ENCODE results near the gene TMEM92. TPM values are rescaled to one million over a fixed set of nuclear protein-coding genes. Genes with fewer than 3 reads are reported as not detected.

The TMEM92 gene
- total and polyA plus RNA-seq, 2 of the 13 experiments (the other 11 are each of a cell fraction or from before 2014, with no cell fraction given), result 0.07 TPM; not detected in 1

- TF ChIP-seq FOXC1 (CRISPR knock-in tag; IDR thresholded peaks at IDR 0.05; ENCODE audit: borderline replicate concordance) (no peak), ZBTB10 (CRISPR knock-in tag; IDR thresholded peaks at IDR 0.05; ENCODE audit: borderline replicate concordance) (no peak; the same call in 1 of the 2 replicates), DBP (CRISPR knock-in tag; IDR thresholded peaks at IDR 0.05; ENCODE audit: not compliant biosample characterization) (no peak), ZNF281 (CRISPR knock-in tag; IDR thresholded peaks at IDR 0.05; ENCODE audit: borderline replicate concordance) (no peak), ONECUT2 (CRISPR knock-in tag; IDR thresholded peaks at IDR 0.05) (no peak), GLMP (CRISPR knock-in tag; IDR thresholded peaks at IDR 0.05; ENCODE audit: borderline replicate concordance) (no peak), ZFY (CRISPR knock-in tag; IDR thresholded peaks at IDR 0.05) (peak; percentile 28; the same call in 1 of the 2 replicates), ZNF883 (CRISPR knock-in tag; IDR thresholded peaks at IDR 0.05; ENCODE audit: not compliant biosample characterization) (no peak), KDM6A (CRISPR knock-in tag; IDR thresholded peaks at IDR 0.05; ENCODE audit: low read depth) (no peak), UBTF (CRISPR knock-in tag; IDR thresholded peaks at IDR 0.05) (no peak), ZNF558 (CRISPR knock-in tag; IDR thresholded peaks at IDR 0.05; ENCODE audit: borderline replicate concordance) (no peak), ZNF282 (IDR thresholded peaks at IDR 0.05; ENCODE audit: partially characterized antibody) (no peak), SMC3 (IDR thresholded peaks at IDR 0.05; ENCODE audit: low read length) (peak; percentile 90), ZNF547 (CRISPR knock-in tag; IDR thresholded peaks at IDR 0.05) (peak; percentile 29; the same call in 1 of the 2 replicates), CBX1 (IDR thresholded peaks at IDR 0.05; ENCODE audit: low read depth) (no peak), ZFP41 (CRISPR knock-in tag; IDR thresholded peaks at IDR 0.05; ENCODE audit: borderline replicate concordance) (no peak), SRSF4 (IDR thresholded peaks at IDR 0.05; ENCODE audit: low read depth, low read length, poor library complexity, severe bottlenecking) (no peak), THRA (CRISPR knock-in tag; IDR thresholded peaks at IDR 0.05; ENCODE audit: borderline replicate concordance) (peak; percentile 59; the same call in 1 of the 2 replicates)
These were observed 23.2 kb downstream of the TMEM92 start (continued) for GRCh38 chr17:50297407-50297865.
